GM13976 (cell line): Measurements from ENCODE around the gene GORASP2.

Experiments
- DNase-seq: peaks from one replicate; pipeline ENCODE4 v3.0.0; 2012; ENCODE audit warnings: low spot score
- in situ Hi-C: fragments of 300-500 bp; cut with MboI; formaldehyde crosslinking; loops from one replicate; pipeline ENCODE4 v1.12.0; 2022; ENCODE audit warnings: low sequenced_read_pairs, mixed read lengths, inconsistent platforms; ENCODE audit not compliant: unreplicated experiment
- TF ChIP-seq, protein P1 (sequence below): IDR thresholded peaks from 2 replicates; pipeline ENCODE4 v1.5.1; 2012; ENCODE audit warnings: borderline replicate concordance, mild to moderate bottlenecking; ENCODE audit not compliant: insufficient read depth; ENCODE audit errors: extremely low read depth, missing control alignments, control extremely low read depth

The GORASP2 gene

DNA sequence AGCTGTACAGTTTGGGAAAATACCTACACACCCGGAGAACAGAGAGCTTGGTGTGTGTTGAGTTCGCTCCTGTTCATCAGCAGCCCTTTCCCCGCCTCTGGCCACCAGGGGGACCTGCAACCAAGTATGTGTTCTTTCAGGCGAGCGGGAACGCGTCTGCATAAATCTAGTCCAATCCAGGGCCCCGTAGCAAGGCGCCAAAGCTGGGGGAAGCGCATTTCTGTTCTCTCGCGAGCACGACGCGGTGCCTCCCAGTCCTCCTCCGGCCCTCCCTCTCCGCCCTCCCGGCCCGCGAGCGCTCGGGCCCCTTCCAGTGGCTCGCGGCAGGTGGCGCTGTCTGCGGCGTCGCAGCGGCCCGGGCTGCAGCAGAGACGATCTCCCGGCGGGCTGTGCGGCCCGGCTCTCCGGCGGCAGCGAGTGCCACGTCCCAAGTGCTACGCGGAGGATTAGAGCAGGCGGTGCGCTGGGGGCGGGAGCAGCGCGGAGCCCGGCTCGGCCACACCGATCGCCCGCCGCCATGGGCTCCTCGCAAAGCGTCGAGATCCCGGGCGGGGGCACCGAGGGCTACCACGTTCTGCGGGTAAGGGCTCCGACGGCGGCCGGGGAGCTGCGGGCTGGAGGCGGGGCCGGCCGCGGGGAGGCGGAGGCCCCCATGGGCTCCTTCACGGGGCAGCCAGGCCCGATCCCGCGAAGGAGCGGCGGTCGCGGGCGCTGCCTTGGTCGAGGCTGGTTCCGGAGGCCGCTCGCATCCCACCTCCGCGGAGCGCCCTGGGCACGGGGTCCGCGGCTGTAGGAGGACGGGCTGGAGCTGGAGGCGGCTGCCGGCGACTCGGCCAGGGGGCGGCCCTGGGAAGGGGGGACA lies at the start of gene GORASP2:
GORASP2 (plus strand) TSS at position 430 of the 862 bp plus-strand sequence; CDS start at position 518, 88 bp downstream.
- TF ChIP-seq, protein P1, sequence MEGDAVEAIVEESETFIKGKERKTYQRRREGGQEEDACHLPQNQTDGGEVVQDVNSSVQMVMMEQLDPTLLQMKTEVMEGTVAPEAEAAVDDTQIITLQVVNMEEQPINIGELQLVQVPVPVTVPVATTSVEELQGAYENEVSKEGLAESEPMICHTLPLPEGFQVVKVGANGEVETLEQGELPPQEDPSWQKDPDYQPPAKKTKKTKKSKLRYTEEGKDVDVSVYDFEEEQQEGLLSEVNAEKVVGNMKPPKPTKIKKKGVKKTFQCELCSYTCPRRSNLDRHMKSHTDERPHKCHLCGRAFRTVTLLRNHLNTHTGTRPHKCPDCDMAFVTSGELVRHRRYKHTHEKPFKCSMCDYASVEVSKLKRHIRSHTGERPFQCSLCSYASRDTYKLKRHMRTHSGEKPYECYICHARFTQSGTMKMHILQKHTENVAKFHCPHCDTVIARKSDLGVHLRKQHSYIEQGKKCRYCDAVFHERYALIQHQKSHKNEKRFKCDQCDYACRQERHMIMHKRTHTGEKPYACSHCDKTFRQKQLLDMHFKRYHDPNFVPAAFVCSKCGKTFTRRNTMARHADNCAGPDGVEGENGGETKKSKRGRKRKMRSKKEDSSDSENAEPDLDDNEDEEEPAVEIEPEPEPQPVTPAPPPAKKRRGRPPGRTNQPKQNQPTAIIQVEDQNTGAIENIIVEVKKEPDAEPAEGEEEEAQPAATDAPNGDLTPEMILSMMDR, result peak; percentile 99
- DNase-seq, result peak; percentile 98
- in situ Hi-C loops, result loop anchor here (25.0 kb wide), 1 partner anchor 1183 kb away; the partner anchor contains the start of gene DLX2

DNA sequence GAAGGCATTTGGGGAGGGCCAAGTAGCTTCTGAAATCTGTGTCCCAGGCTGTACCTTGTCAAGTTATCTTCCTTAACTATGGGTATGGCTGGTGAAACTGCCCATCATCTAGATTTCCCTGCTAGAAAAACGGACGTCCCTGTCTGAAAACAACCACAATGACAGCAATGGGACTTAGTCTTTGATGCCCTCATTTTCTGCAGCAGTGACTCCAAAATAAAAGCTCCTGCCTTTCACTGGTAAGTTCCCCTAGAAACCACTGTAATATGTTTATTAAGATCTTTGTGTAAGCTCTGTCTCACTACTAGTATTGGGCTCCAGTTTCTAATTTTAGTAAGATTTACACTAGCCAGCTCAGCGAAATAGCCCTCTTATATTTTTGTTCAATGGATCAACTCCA lies 47.2 kb upstream of the GORASP2 start:
- in situ Hi-C loops, result no loop called here
- no peak for DNase-seq
- TF ChIP-seq, protein P1, result no peak

DNA sequence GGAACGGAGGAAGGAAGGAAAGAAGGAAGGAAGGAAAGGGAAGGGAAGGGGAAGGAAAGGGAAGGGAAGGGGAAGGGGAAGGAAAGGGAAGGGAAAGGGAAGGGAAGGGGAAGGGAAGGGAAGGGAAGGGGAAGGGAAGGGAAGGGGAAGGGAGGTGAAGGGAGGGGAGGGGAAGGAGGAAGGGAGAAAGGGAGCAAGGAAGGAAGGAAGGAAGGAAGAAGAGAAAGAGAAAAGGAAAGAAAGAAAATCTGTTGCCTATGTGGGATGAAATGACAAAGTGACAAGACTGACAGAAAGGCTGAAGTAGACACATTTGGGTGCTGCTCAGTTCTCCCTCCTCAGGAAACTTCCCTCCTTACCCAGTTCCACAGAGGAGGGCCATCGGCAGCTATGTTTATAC lies 46.3 kb upstream of the GORASP2 start:
- no peak for DNase-seq
- TF ChIP-seq, protein P1, result no peak
- in situ Hi-C loops, result no loop called here

DNA sequence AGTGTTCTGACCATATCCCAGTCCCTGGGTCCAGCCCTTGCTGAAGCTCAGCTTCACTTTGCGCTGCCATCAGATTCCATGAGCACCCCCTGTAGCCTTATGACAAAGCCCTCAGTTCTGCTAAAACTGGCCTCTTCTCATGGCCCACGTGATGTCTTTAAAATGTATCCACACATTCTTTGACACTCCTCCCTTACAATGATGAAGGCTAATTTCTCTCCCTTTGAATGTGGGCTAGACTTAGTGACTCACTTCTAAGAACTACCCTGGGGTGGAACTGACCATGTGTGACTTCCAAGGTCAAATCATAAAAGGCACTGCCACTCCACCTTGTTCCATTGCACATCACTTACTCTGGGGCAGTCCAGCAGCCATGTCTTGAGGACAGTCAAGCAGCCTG lies 45.4 kb upstream of the GORASP2 start:
- no peak for DNase-seq
- in situ Hi-C loops, result no loop called here
- TF ChIP-seq, protein P1, result no peak

DNA sequence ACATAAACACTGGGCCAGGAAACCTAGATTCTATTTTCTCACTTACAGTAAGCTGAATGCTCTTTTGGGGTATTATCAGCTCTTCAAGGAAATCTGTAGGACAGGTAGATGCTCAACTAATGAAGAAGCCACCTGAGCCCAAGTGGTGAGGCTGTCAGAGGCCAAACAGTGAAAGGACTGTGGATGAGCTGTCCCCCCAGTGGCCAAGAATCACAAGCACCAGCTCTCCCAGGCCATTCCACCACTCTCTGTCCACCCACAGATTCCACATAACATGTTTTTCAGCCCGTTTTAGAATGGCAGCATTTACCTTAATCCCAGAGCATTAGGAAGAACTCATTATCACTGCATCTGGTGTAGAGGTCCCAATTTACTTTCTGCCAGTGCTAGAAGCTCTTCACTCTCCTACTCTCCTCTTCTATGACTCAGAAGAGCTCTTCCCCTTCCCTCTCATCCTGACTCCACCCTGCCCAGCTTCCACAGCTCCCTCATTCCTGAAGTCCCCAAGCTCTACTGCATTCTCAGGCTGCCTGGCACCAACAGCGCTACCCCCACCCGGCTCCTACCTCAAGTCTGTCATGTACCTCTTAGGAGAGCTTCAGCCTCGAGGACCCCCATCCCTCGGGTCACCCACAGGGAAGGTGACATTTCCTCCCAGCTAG lies 43.8 kb upstream of the GORASP2 start:
- in situ Hi-C loops, result no loop called here
- DNase-seq, result no peak
- TF ChIP-seq, protein P1, result no peak

DNA sequence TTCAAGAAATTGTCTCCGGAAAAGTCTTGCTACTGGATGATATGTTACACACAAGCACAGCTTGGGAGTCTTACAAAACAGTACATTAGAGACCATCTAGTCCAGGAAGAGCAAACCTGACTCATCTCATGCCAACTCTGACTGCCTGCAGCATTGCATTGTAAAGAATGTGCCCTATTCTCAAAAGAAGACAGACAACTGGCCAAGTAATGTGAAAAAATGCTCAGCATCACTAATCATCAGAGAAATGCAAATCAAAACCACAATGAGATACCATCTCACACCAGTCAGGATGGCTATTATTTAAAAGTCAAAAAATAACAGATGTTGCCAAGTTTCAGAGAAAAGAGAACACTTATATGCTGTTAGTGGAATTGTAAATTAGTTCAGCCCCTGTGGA lies 42.7 kb upstream of the GORASP2 start:
- TF ChIP-seq, protein P1, result no peak
- no peak for DNase-seq
- in situ Hi-C loops, result no loop called here
